ENCODE measurements around the gene PRRG4.
"Not testable (repeated sequence)": the region's sequence is repeated elsewhere in the genome, so short reads cannot be mapped to it uniquely, and the experiment has no call there.

PRRG4 gene

DNA sequence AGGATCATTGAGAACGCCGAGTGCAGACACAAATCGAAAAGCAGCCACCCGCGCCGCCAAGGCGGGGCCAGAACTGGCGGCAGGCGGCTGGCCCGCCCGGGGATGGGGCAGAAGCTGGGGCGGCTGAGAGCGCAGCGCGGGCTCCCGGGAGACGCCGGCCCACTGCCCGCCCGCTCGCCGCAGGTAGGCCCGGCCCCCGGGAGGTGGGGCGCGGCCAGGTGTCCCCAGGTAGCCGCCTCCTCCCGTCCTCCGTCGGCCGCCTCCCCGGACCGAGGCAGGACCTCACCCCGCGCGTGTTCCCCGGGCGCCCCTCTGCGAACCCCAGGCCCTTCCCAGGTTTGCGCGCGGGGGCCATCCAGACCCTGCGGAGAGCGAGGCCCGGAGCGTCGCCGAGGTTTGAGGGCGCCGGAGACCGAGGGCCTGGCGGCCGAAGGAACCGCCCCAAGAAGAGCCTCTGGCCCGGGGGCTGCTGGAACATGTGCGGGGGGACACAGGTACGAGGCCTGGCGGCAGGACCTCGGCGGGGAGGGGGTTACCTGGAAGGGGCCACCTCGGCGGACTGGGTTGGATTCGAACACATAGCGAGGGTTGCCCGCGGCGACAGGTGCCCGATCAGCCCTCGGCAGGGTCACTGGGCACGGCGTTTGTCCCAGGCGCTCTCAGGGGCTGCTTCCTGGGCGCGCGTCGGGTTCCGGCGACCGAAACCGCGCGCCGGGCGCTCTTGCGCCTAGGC, at the start of gene PRRG4:
PRRG4 (plus strand) TSS at position 248 of the 733 bp plus-strand sequence. CDS start 603 bp downstream, outside the sequence.
- DNase-seq = peak; percentile 18 to 42

DNA sequence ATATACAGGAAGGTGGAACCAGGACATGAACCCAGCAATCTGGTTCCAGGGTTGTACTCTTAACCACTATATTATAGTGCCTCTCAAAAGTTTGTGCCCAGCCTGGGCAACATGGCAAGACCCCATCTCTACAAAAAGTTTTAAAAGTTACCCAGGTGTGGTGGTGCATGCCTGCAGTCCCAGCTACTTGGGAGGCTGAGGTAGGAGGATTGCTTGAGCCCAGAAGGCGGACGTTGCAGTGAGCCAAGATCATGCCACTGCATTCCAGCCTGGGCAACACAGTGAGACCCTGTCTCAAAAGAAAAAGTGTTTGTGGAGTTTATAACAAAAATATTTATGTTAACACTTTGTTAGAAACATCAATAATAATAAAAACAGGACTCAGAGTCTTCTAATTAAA, 48.9 kb upstream of the PRRG4 start:
- not testable (repeated sequence) for DNase-seq

DNA sequence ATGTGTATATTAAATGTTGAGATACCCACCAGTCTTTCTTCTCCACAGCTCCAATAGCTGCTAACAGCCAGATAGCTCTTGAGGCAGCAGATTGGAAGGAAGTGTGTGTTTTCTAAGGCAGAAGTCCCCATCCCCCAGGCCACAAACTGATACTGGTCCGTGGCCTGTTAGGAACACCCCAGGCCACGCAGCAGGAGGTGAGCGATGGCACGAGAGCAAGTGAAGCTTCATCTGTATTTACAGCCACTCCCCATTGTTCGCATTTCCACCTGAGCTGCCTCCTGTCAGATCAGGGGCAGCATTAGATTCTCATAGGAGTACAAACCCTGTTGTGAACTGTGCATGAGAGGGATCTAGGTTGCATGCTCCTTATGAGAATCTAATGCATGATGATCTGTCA, 48.0 kb upstream of the PRRG4 start:
- no peak for DNase-seq

DNA sequence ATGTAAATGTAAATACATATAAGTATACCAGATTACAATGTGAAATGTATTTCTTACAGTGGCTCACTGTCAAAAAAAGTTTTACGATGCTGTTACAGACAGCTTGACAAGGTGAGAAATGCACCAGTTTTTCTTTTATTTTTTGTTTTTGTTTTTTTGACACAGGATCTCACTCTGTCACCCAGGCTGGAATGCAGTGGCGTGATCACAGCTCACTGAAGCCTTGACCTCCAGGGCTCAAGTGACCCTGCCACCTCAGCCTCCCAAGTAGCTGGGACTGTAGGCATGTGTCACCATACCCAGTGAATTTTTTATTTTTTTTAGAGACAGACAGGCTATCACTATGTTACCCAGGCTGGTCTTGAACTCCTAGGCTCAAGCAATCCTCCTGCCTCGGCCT, 44.5 kb upstream of the PRRG4 start:
- DNase-seq = no peak

DNA sequence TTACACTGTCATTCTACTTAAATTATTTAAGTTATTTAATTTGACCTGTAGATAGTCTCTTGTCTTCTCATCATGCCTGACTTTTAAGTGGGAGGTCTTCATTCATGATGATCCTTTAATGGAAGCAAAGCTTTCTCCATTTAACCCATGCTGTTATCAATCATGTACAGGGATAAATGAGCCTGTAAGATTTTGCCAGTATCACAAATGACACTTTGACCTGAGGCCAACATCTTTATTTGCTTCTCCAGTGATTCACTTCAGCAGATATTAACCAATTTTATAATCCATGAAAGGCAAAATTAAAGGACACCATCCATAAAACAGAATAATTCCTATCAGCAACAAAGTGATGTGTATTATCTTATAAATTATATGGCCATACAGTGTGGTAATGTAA, 42.9 kb upstream of the PRRG4 start:
- no peak for DNase-seq

DNA sequence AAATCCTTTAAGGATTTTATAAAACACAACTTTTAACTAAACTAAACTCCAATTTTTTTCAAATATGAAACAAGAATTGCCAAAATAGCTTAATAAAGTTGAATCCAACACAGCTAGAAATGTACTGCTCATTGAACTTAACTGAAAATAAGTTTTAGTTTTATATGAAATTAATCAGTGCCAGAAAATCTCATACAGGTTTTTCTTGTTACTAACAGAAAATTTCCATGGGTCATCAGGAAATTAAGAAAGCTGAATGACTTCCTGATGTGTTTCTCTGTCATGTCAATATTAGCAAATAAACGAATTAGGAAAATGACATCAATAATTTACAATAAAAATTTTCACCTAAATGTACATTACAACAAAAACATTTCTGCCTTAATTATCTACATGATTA, 38.8 kb upstream of the PRRG4 start:
- DNase-seq = no peak

DNA sequence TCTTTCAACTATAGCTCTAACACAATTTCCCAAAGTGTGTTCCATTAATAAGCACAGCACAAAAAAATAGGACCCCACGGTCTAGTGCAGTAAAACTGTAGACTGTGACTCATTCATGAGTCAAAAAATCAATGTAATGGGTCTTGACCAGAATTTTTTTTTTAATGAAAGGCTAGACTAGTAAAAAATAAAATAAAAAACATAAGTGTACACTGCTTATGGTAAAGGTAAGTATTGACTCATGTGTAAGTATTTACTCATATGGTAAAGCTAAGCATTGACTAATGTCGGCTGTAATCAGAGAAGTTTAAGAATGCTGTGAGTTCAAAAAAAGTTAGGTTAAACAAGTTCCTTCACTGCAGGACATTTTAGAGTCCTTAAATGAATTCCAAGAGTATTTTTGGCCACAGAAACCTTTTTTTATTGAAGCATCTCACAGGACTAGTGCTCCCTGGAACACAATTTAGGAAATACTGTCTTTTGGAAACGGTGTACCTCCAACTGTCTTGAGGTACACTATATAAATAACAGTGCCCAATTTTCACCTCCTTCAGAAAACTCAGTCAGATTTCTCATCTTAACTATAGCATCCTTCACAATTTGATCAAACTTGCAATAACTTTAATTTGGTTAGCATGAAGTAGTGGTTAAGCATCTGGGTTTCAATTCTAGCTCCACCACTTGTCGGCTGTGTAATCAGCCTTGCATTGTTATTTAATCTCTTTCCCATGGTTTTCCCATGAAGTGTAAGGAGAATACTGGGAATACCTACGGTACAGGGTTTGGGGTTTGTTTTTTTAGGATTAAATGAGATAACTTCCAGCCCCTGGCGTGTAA, 37.4 kb upstream of the PRRG4 start:
- DNase-seq = no peak

DNA sequence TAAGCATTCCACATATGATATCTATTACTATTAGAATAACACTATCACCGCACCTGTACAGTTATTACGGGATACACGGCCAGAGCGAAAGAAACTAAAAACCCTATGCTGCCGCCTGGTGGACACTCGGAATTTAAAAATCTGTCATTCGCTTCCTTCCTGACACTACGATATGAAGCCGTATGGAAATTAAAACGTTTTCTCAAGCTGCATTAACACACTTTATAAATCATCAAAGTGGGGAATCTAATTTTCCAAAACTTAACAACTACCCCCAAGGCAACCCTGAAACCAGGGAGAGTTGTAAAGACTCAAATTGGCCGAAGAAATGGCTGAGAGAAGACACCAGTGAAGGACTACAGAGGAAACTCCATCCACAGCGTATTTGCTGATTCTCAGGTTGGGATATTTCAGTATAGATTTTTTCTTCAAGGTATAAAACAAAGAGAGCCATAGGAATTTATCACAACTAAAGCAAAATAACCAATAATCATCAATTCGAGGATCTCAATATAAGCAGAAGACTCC, 36.7 kb upstream of the PRRG4 start:
- DNase-seq = peak; percentile 41 to 58

DNA sequence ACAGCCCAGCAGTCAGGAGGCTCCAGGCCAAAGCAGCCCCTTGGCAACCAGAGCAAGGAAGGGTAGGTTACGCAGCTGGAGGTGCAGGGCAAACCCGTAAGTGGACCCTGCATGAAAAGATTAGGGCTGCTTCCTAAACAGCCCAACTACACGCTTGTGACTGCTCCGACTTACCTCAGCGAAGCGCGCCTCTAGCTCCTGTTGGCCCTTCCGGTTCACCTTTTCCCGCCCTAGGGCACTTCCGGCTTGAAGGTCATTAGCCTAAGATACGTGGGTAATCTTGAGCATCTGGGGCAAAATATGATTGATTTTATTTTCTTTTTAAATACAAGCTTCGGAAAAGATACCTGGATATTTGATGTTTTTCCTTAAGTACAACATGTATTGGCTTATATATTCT, 35.3 kb upstream of the PRRG4 start, which contains the start of gene CCDC73:
CCDC73 (minus strand) TSS at position 224 of the 400 bp plus-strand sequence. CDS start 34,419 bp downstream, outside the sequence.
- no peak for DNase-seq

DNA sequence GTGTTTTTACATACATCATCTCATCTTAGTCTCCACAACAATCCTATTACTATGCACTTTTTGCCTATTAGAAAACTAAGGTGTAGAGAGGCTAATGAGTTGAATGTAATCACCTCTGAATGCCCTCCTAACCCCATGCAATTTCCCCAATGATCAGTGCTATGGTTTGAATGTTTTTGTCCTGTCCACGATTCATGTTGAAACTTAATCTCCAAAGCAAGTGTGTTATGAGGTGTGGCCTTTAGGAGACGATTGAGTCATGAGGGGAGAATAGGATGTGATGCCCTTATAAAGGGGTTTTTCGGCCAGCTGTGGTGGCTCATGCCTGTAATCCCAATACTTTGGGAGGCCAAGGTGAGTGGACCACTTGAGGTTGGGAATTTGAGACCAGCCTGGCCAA, 33.3 kb upstream of the PRRG4 start:
- no peak for DNase-seq

DNA sequence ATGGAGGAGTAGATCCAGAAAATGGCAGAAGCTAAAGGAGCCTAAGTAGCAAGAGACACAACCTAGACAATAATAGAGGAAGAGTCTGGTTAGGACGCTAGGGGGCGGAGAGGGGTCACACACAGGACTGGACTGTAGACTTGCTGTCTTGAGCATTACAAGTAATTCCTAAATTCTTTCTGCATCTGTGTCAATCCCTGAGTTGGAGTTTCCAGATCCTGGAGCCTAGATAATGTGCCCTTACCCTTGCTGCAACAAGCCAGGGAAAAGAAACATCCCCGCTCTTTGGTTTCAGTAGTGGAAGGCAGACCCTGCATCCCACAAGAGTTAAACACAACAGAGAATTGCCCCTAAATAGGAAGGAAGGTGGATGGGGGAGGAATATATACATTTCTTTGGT, 20.4 kb upstream of the PRRG4 start:
- peak; percentile 38 to 41 for DNase-seq

DNA sequence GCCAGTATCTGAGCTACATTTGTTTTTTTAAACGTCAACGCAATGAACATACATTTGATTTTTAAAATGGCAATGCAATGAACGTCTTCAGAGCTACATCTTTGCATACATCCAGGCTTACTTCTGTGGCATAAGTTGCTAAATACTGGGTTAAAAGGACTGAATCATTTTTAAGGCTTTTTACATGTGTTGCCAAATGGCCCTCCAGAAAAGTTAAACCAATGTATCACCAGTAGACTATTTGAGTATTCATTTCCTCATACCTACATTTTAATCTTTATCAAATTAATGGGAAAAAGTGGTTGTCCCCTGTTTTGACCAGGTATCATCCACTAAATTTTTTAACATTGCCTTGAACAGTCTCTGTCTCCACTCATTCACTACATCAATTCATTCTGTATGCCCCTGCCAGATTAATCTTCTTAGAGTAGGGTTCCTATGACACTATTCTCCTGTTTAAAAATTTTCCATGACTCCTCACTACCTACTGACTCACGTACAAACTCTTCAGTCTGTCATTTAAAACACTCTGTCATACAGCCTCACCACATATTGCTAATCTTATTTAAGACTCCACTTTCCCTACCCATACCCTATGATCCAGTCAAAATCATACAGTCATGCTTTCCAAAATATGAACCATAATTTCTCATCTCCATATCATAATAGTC, 12.4 kb upstream of the PRRG4 start:
- no peak for DNase-seq

DNA sequence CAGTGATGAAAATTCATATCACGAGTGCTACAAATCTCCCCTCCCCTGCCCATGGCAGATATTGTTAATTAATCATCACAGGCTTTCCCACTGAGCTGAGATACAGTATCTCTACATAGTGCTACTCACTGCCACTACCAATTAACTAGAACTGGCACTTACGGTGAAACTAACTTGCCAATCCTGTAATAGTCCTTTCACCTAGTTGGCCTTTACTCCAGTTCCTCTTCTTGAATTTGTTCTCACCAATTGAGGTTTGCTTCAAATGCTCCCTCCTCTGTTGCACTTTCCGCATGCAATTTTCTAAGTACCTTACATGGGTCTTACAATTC, 11.9 kb upstream of the PRRG4 start:
- DNase-seq = no peak

DNA sequence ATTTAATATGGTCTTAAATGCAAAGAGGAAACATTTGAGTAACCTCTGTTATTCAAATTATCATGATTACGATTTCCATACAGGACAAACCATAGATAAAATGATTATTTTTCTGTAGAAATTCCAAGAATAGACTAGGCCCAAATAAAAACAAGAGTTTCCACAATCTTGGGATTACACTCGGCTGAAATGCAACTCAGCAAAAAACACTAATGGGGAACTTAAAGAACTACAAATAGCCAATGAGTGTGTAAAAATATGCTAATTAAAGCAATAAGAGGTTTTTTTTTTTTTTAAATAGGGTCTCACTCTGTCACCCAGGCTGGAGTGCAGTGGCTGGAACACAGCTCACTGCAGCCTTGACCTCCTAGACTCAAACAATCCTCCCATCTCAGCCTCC, 10.5 kb upstream of the PRRG4 start:
- no peak for DNase-seq

DNA sequence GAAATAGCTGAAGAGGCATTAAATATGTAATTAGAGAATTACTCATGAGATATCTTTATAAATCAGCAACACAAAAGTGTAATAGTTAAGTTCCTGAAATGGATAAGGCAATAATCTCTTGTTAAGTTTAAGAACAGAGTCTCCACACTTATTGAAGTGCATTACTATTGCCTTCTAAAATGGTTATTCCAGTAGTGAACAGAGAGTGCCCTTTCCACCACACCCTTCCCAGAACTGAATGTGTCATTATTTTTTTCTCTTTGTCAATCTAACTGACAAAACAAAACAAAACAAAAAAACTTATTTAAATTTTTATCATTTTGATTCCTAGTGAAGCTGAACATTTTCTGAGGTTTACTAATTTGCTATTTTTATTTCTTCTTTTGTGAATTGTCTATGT, 9.2 kb upstream of the PRRG4 start:
- no peak for DNase-seq

DNA sequence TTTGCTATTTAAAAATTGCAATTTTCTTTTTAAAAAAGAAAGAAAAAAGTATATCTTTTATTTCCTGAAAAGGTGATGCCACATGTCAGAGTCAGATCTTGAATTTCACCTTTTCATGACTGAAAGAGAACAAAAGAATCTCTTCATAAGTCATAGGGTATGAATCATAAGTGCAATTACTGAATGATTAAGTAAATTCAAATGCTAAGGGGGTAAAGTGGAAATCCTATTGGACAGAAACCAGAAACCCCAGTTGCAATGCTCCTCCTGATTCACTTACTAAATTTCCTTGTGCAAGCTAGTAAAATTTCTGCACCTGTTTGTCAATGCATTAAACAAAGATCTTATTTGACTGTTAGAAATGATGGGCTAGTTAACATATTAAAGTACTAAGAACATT, 8.2 kb upstream of the PRRG4 start:
- DNase-seq = no peak

DNA sequence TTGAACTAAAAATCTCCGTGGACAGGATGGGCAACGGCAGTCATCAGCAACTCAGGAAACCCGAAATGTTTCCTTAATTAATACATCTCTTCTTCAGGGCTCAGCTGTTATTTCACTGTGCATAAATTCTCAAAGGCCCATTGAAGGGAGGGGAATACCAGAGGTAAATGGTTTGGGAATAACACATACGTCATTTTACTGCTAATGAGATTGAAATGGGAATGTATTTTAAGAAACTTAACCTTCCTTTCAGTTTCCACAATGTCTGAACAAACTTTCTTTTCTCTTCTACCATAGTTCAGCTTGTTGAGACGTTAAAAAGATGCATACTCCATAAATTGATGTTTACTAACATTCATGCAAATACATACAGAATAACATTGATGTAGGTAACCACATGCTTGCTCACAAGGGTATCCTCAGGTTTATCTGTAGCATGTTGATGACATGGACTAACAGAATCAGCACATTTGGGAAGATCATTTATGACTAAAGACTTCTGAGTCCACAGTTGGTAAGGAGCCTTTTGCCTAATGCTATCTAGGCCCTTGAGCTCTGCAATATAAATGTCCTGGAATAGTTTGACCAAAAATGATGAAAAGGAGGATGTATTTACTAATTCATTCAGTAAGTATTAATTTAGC, 7.7 kb upstream of the PRRG4 start:
- DNase-seq = no peak

DNA sequence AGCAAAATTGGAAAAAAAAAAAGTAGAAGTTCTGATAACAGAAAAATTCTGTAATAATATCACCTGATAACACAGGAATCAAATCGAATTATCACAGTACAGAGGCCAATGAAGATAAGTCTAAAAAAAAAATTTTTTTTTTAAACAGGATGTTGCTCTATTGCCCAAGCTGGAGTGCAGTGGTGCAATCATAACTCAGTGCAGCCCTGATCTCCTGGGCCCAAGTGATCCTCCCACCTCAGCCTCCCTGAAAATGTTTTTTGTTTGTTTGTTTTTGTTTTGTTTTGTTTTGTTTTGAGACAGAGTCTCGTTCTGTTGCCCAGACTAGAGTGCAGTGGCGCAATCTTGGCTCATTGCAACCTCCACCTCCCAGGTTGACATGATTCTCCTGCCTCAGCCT, 6.1 kb upstream of the PRRG4 start:
- DNase-seq = not testable (repeated sequence)

DNA sequence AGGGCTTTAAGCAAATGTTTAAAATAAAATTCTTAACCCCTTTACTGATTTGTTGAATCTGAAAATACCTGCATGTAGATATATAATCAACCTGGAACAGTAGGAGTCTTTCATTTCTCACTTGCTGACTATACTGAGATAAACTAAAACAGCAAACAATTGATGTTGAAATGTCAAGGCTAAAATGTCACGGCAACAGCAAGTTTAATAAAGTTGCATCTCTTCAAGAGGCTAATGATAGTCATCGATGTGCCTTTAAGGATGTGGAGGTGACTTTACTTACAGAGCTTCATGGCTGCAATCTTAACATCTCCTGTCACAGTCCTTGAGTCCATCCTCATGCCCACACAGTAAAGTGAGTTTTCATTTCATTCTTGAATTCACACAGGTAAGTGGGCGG, 3.6 kb upstream of the PRRG4 start:
- DNase-seq = no peak

DNA sequence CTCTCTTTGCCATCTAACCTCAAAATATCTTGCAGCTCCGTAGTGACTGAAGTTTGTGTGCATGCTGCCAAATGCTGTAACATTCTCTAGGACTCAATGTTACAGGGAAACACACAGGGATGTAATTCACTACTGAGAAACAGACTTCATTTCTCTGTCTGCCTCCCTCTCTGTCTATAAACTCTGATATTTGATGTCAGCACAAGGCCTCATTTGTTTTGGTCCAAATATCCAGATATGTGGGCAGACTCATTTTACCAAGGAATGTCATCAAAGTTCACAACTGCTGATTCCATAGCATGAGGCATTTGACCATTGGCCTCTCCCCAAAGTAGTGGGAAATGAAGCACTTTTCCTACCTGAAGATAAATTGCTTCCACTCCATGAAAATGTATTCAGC, 2.5 kb upstream of the PRRG4 start:
- DNase-seq = no peak

DNA sequence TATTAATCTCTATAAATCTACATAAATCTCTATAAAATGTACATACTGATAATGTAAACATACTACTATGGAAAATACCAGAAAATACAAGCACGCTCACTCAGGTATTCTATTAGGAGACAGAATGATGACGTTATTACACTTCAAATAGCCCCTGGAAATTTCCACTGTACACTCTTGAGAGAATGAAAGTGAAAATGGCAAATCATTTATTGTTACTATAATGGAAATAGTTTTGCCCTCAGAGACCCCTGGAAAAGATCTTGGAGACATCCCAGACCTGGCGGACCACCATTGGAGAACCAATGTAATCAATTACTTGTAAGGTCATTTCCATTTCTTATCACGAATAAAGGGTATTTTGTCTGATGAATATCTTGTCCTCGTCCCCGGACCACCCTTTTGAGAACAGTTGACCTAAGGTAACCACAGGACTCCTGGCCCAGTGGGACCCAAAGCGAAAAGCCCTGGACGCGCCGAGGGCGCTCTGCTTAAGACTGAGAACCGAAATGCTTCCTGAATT, 509 bp upstream of the PRRG4 start:
- no peak for DNase-seq

DNA sequence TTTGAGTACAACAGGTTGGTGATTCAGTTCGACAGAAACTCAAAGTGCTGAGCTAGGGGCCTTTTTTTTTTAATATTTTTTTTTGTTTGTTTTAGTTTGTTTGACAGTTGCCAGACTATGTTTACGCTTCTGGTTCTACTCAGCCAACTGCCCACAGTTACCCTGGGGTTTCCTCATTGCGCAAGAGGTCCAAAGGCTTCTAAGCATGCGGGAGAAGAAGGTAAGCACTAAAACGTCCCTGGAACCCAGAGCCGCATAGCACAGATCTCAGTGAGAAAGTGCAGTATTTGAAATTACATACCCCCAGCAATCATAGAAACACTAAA, 649 bp downstream of the PRRG4 start:
- peak in 1 of 2 donors; percentile 4 for DNase-seq

DNA sequence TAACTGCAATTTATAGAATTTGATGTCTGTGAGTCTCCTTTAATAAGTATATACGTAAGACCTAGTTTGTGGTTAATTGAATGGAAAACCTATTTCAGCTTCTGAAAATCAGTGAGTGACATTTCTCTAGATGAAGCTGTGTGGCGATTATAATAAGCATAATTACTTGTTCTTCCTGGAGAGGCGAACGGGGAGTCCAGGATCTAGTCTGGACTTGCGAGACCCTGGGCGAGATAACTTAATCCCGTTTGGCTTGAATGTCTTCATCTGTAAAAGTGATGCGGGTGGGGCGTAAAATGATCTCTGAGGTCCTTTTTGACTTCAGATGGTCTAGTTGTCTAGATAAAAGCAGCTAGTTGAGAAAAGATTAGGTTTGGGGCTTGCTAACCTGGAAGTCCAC, 1.1 kb downstream of the PRRG4 start:
- DNase-seq = no peak

Measured in CD4-positive, alpha-beta T cell treated with Interleukin-1 beta for 1 hour (primary cell).